ENCODE results near the gene MEGF11.

- TF ChIP-seq TAF1 (IDR thresholded peaks at IDR 0.05; ENCODE audit: low read depth, low read length) (no peak), POLR2AphosphoS5 (IDR thresholded peaks at IDR 0.05; ENCODE audit: low read depth, low read length) (no peak), POLR2A (IDR thresholded peaks at IDR 0.05; ENCODE audit: low read depth, low read length) (no peak), PAX5 (IDR thresholded peaks at IDR 0.05; ENCODE audit: insufficient read depth, low read length, severe bottlenecking) (no peak)
Measured at GRCh38 chr15:65919353-65919752, 334.2 kb downstream of the MEGF11 start.

All from GM12891 (cell line).